Bone marrow (tissue), 2 donors: ENCODE results near the gene LGR6.
A peak's percentile ranks its signal among the peaks of the same experiment; 100 is the strongest.
"Not testable (repeated sequence)": the region's sequence is repeated elsewhere in the genome, so short reads cannot be mapped to it uniquely, and the experiment has no call there.

Source experiments
- DNase-seq, 2 donors: peaks; one replicate each; lab custom pipeline; 2025; lab: John Stamatoyannopoulos, UW

Gene LGR6

DNA sequence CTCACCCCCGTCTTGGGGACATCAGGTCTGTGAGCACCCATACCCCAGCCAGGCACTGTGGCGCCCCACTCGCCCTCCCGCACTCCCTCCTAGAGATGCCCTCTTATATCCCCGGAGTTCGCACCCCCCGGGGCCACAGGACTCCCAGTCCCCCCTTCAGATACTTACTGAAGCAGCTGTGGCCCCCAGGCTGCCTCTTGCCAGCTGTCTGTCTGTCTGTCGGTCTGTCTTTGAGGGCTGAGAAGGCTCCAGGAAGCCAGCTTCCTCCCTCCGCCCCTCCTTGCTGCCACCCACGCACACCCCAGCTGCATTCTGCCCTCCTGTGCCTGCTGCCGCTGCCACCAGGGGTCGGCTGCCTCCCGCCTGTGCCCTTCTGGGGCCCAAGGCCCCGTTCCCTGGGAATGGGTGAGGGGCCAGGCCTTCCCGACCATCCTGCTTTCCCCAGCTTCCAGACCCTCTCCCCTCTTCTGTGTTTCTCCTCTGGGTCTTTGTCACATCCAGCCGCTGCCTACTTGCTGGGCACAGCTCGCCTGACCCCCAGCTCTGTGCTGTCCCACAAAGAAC is 33.1 kb upstream of the LGR6 start, which contains the start of gene PTPN7:
PTPN7 (minus strand) TSS at position 226 of the 564 bp plus-strand sequence. CDS start 1,200 bp downstream, outside the sequence.
- peak; percentile 48 to 85 for DNase-seq

DNA sequence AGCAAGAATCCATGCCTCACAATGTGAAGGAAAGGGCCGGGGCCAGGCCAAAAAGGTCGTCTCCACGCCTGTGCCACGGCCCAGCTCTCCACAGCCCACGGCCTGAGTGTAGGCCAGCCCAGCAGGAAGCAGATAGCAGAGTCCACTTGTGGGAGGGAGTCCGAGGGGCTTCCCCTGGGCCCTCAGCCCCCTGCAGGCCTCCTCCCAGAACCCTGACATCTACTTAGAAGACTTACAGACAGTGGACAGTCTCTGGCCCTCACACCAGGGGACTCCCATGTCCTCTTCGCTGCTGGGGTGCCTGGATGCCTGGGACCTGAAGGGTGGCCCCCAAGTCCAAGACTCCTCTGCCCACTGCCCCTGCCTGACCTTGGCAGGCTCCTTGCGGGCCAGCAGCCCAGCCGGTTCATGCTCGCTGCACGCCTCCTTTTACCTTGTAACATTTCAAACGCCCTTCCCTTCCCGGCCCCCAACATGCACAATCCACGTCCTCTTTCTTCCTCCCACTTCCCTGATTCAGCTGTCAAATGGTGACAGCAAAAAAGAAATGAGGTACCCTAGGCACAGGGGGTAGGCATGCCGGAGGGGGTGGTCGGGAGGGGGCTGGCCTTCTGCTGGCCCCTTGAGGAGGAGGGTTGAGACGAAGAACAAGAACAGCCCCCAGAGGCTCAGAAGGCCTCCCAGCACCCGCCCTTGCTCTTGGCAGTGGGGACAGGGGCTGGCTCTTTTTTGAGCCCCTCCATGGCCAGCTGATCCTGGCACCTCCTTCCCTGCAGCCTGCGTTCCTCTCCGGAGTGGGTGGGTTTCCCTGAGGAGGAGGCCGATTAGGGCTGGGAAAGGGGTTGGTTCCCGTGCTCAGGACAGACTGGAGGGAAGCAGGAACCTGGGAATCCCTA is 32.2 kb upstream of the LGR6 start:
- peak in 1 of 2 donors; percentile 19 for DNase-seq

DNA sequence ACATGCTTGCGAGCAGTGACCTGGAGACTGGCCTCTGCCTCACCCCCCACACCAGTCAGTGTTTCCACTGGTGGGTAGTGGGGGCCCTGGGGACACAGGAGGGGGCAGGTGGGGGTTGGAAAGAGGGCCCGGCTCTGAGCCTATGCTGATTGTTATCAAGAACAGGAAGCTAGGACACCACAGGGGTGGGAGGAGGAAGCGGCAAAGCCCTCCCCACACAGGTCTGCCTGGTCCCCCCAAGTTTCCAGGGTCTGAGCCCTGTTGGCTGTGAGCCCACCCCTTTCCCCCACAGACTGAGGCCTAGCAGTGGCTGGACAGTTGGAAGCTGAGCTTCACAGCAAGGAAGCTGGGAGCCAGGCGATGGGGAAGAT is 31.6 kb upstream of the LGR6 start:
- peak in 1 of 2 donors; percentile 55 for DNase-seq

DNA sequence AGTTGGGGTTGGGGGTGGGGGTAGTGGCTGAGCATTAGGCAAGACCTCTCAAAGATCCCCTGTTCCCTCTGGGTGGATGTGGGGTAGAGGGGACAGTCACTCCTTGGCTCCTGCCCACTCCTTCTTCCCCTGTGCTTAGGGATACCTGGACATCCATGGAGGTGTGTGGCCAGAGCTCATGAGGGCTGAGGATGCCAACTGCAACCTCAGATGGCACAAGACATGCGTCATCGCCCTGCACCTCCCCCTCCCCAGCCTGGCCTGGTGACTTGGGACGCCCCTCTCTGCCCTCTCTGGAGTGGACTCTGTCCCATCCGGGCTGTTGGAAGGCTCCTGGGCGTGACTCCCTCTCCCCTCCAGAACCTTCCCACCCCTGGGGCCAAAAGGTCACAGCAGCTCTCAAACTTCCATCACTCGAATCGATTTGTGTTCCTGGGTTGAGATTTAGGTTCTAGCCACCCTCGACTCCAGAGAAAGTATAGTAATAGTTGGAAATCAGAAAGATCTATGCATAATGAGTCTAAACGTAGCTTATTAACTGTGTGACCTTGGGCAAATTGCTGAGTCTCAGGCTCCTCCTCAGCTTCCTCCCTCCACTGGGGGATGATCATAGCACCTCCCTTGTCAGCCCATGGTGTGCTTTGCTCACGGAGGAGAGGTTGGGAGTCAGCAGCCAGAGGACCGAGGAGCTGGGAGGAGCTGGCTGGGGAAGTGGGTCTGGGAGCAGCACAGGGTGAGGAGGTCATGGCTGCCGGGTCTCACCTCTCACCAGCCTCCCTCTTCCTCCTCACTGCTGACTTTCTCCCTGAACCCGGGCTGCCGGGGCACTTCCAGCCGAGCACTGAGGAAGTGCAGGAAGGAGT is 30.9 kb upstream of the LGR6 start:
- no peak for DNase-seq

DNA sequence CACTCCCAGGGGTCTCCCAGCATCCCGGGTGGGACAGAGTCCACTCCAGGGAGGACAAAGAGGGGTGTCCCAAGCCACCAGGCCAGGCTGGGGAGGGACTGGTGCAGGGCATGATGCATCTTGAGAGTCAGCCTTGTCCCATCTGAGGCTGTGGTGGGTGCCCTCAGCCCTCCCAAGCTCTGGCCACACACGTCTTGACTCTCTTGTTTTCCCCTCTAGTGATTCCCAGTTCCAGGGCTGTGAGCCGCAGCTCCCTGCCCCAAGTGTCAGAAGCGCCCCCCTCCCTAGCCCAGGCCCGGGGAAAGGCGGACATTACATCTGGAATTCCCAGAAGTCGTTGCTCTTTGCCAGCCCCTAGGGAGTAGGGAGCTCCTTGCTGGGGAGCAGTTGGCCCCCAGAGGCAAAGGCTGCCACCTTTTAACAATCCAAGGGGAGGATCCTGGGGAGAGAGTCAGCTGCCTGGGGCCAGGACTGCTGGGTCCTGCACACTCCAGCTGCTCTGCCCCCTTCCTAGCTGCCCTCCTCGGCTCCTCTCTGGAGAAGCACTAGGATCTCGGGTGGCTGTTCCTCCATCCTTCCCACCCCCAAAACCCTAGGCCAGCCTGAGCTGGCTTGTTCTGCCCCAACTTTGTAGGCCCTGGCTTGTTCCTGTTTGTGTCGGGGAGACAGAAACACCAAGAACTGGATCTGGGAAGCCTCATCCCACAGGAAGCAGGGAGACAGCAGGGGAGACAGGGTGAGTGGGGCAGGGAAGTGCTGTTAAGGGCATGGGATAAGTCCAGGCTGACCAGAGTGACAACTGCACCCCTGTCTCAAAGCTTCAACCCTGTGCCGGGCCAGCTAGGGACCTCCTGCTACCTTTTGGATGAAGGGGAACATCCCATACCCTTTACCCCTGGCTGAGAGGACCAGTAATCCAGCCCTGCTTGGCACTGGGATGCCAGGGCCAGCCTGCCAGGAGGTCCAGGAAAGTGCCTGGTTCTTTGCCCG is 30.0 kb upstream of the LGR6 start:
- DNase-seq, result no peak

DNA sequence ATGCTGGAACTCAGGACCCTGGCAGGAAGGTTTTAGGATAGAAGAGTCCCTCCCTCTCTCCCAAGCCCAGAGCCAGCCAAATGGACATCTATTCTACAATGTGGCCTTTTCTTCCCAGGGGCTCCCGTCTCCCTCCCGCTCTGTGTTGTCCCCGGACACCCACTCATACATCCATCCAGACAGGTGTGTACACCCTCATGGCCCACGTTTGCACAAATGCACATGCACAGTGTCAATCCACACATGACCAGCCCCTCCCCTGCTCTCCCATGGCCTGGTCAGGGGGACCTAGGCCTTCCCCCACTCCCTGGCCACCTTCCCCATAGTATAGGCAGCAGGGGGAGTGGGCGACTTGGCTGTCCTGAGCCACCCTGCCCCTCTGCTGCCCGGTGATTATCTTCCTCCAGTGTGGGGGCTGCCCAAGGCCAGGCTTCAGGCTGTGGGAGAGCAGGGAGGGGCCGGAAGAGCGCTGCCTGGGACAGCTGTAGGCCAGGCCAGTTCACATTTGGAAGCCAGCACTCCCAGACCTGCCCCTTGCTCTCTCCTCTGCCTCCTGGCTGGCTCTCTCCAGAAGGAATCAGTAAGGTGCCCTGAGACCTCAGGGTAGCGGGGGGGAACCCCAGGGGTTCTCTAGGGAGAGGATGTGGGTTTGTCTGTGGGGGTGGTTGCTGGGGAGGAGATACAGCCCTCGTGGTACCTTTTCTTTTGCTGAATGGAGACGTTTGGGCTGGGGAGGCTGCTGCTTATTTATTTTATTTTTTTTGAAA is 29.1 kb upstream of the LGR6 start:
- peak in 1 of 2 donors; percentile 75 for DNase-seq

DNA sequence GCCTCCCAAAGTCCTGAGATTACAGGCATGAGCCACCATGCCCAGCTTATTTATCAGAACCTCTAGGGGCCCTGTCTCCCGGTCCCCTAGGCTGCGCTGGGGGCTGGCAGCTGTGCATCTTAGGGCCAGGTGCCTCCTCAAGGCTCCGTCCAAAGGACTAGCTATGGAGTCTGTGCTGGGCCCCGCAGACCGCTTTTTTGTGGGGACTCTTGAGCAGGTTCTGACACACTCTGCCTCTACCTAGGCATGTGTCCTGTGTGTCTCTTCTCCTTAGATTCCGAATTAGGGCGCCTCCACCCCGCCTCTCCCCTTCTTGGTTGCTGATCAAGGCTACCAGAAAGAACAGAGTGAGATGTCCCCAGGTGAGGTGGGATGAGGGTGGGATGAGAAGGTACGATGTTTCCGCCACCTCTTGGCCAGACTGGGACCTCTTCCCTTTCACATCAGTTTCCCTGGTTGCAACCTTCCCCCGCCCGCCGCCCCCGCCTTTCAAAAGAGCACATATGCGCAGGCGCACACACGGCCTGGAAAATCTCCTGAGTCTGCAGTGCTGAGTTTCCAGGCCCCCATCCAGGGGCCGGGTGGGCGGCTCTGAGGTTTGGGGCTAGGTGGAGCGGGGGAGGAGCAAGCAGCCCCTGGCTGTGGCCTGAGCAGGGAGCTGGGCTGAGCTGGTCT is 28.2 kb upstream of the LGR6 start:
- DNase-seq, result no peak

DNA sequence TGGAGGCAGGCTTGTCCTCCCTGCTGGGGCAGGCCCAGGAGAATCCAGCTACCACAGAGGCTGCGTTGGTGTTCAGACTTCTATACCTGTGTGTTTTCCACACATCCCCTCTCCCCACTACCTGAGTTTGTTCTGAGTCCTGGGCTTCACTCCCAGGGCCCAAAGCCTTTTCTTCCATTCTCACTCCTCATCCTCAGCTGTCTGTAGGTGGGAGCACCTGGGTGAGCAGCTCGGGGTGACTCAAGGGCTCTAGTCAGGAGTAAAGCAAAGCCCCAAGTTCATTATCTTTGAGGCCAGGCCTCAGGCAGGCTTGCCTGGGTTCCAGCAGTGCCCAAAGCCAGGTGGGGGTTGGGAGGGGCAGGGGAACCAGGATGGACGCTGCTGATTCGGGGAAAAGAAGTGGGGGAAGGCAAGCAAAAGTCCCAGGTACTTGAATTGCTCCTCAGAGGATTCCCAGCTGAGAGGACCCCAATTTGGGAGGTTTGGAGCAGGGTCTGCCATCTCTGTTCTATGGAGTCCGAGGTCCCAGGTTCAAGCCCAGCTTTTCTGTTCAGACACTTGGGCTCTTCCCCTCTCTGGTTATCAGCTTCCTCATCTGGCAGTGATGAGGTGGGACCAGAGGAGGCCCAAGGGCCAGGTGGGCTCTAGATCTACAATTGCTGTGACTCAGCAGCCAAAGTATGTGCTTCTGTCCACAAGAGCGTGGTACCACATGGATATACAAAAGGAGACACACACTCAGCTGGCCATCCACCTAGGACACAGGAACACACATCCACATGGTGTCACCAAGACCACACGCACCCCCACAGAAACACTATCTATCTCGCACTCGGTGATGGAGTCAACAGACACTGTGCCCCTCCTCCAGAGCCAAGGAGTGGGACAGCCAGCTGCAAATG is 27.4 kb upstream of the LGR6 start:
- DNase-seq, result no peak

DNA sequence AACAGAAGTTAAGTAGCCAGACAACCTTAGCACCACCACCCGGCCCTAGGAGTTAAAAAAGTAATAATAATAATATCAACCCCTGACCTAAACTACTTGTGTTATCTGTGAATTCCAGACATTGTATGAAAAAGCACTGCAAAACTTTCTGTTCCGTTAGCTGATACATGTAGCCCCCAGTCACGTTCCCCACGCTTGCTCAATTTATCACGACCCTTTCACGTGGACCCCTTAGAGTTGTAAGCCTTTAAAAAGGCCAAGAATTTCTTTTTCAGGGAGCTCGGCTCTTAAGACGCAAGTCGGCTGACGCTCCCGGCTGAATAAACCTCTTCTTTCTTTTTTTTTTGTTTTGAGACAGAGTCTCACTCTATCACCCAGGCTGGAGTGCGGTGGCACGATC is 26.5 kb upstream of the LGR6 start:
- DNase-seq, result not testable (repeated sequence)

DNA sequence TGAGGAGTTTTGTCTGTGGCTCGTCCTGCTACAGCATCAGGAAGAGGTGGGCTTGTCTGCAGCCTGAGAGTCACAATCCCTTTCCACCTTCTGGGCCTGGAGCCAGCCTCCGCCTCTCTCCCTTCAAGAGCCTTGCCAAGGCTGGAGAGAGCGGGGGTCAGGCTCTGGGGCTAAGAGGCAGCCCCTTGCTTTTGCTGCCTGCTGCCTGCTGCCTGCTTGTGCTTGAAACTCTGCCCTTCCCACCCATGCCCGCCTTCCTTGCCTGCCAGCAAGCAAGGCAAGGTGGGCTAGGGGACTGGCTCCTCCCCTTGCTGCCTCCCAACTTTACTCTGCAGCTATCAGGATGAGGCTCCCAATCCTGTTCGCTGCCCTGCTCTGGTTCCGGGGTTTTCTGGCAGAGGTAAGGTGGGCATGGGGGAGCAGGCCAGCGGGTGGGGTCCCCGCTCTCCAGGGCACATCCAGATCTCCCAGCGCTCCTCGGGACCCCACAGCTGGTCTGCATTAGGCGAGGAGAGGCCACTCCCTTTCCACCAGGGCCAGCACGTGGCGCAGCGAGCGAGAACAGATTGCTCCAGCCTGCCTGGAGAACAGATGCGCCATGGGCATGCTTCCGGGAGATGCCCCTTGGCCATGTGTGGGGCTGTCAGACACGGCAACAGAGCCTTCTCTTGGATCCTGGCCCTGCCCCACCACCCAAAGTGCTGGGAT is 25.7 kb upstream of the LGR6 start:
- no peak for DNase-seq

DNA sequence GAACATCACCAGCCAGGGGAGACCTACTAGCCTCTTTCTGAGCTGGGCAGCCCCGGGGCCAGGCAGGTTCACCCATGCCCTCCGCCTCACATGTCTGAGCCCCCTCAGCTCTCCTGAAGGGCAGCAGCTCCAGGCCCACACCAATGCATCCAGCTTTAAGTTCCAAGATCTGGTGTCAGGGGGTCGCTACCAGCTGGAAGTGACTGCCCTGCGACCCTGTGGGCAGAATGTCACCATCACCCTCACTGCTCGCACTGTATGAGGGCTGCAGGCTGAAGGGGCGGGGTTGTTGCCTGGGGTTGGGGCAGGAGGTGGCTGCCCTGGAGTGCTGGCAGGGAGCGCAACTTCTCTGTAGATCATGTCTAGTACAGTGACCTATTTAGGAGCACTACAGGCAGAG is 24.7 kb upstream of the LGR6 start:
- DNase-seq, result no peak

DNA sequence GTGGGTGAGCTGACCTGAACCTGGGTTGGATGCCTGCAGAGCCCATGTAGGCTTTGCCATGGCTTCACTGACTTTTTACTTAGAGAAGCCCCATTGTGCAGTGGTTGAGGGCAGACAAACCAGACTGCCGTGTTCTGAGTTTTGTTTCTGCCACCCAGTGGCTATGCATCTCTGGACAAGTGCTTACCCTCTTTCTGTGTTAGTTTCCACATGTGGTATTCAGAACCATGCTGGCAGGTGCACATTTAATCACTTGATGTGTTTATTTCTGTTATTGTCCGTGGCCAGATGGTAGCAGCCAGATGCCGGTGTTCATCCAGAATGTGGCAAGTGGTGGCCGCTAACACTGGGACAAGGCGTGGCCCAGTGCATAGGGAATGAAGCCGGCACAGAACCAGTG is 22.9 kb upstream of the LGR6 start:
- no peak for DNase-seq

DNA sequence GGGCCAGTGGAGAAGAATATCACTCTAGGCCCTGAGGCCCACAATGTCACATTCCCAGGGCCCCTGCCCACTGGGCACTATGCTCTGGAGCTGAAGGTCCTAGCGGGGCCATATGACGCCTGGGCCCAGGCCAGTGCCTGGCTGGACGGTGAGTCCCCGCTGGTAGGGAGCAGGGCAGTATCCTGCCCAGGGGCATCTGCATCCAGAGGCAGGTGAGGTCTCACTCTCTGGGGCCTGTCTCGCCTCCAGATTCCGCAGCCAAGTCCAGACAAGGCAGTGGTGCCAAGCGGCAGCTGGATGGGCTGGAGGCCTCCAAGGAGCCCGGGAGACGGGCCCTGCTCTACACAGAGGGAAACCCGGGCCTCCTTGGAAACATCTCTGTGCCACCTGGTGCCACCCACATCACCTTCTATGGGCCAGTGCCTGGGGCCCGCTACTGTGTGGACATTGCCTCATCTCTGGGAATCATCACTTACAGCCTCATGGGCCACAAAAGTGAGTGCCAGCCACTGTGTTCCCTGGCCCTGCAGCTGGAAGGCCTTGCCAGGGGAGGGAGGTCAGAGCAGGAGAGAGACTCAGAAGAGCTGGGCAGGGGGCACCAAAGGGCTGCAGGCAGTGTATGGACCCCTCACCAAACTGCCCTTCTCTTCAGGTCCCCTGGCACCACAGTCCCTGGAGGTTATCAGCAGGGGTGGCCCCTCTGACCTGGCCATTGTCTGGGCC is 22.1 kb upstream of the LGR6 start:
- no peak for DNase-seq

DNA sequence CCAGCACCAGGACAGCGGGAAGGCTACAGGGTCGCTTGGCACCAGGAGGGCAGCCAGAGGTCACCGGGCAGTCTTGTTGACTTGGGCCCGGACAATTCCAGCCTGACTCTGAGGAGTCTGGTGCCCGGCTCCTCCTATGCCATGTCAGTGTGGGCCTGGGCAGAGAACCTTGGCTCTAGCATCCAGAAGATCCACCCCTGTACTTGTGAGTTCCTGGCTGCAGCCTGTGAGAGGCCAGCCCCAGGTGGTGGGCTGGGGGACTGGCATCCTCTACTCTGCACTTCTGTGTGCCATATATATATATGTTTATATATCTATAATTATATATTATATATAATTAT is 21.6 kb upstream of the LGR6 start:
- no peak for DNase-seq

DNA sequence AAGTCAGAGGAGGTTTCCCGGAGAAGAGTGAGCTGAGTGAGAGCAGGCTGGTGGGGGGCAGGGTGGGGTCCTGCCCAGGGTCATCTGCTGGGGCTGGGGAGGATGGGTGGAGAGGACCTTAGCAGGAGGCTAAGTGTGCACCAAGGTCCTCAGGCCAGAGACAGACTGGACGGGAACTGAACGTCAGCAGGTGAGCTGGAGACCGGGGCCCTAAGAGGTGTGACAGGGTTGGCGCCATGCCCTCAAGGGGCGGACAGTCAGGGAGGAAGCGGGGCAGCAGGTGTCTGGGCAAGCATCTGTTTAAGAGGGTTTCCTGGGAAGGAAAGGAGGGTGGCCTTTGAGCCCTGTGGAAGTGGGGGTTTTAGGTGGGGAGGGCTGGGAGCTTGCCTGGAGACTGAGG is 19.6 kb upstream of the LGR6 start:
- no peak for DNase-seq

DNA sequence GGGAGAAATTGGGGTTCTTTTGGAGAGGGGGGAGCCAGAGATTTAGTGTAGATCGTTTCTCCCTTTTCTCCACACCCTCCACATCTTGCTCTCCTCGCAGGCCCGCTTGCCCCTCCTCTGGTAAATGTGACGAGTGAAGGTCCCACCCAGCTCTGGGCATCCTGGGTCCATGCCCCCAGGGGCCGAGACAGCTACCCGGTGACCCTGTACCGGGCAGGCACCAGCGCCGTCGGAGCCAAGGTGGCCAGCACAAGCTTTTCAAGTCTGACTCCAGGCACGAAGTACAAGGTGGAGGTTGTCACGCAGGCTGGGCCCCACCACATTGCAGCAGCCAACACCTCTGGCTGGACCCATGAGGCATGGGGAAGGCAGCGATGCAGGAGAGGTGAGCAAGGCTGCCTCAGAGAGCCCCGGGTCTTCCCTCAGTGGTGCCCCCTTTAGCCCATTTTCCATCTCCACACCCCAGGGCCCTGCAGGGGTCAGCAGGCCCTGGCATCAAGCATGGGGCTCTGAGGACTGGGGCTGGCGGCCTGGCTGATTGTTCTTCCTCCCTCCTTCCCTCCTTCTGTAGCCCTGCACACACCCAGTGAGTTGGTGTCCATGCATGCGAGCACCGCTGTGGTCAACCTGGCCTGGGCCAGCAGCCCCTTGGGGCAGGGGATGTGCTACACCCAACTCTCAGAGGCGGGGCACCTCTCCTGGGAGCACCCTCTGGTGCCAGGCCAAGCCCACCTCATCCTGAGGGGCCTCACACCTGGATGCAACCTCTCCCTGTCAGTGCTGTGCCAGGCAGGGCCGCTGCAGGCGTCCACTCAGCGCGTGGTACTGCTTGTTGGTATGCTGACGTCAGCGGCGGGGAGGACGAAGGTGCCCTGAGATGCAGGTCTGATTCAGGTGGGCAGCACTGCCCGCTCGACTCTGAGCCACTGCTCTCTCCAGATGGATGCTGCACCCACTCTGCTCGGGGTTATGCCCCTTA is 16.4 kb upstream of the LGR6 start:
- DNase-seq, result no peak
